Liver (tissue), 9 donors: Measurements from ENCODE around the gene CCDC186. TPM values are rescaled to one million over a fixed set of nuclear protein-coding genes. Genes with fewer than 3 reads are reported as not detected.

Experiments
- DNase-seq: peaks from one replicate; pipeline ENCODE4 v3.0.0-alpha.2; 2017; ENCODE audit warnings: low spot score
- H3K27ac ChIP-seq, 2 donors: one replicate each; pipeline ENCODE4 v1.7.0; 2013; ENCODE audit warnings: inconsistent platforms in 2 of 2, low read length in 2 of 2, control low read depth in 1 of 2, low read depth in 1 of 2, mild to moderate bottlenecking in 1 of 2
- H3K27me3 ChIP-seq, 4 donors: one replicate each; pipeline versions ENCODE4 v1.6.1 to v1.7.0; 2013; ENCODE audit warnings: low read length in 3 of 4, inconsistent platforms in 1 of 4, mild to moderate bottlenecking in 1 of 4, moderate library complexity in 1 of 4; ENCODE audit not compliant: control insufficient read depth in 4 of 4, insufficient read depth in 4 of 4
- H3K36me3 ChIP-seq, 4 donors: one replicate each; pipeline versions ENCODE4 v1.6.1 to v1.7.0; 2013; ENCODE audit warnings: low read length in 3 of 4, mild to moderate bottlenecking in 3 of 4, low read depth in 1 of 4, moderate library complexity in 1 of 4; ENCODE audit not compliant: control insufficient read depth in 4 of 4, insufficient read depth in 3 of 4
- H3K4me1 ChIP-seq, 4 donors: one replicate each; pipeline versions ENCODE4 v1.6.1 to v1.7.0; 2013; ENCODE audit warnings: low read length in 3 of 4, mild to moderate bottlenecking in 3 of 4, moderate library complexity in 1 of 4; ENCODE audit not compliant: control insufficient read depth in 4 of 4, insufficient read depth in 4 of 4
- H3K4me3 ChIP-seq, 3 donors: one replicate each; pipeline versions ENCODE4 v1.6.1 to v1.7.0; 2013; ENCODE audit warnings: low read length in 3 of 3, control low read depth in 1 of 3, low read depth in 1 of 3, mild to moderate bottlenecking in 1 of 3
- H3K9ac ChIP-seq, 2 donors: one replicate each; pipeline ENCODE4 v1.7.0; 2013; ENCODE audit warnings: low read length in 2 of 2, mild to moderate bottlenecking in 2 of 2, moderate library complexity in 2 of 2, control low read depth in 1 of 2, low read depth in 1 of 2
- H3K9me3 ChIP-seq, 4 donors: one replicate each; pipeline versions ENCODE4 v1.6.1 to v1.7.0; 2013; ENCODE audit warnings: low read length in 3 of 4; ENCODE audit not compliant: control insufficient read depth in 4 of 4
- ATF3 ChIP-seq: IDR thresholded peaks from 2 replicates; pipeline ENCODE4 v1.6.1; 2016; ENCODE audit warnings: antibody characterized with exemption
- EGR1 ChIP-seq, 2 donors: IDR thresholded peaks; 2 replicates each; pipeline ENCODE4 v1.6.1; 2016 to 2018; ENCODE audit warnings: antibody characterized with exemption in 2 of 2, low read depth in 2 of 2
- FOXA1 ChIP-seq: IDR thresholded peaks from 2 replicates; pipeline ENCODE4 v1.6.1; 2016; ENCODE audit warnings: antibody characterized with exemption
- FOXA2 ChIP-seq: IDR thresholded peaks from 2 replicates; pipeline ENCODE4 v1.6.1; 2016; ENCODE audit warnings: antibody characterized with exemption
- HNF4A ChIP-seq, 2 donors: conservative IDR thresholded peaks; 2 replicates each; pipeline ENCODE4 v1.6.1; 2016; ENCODE audit warnings: antibody characterized with exemption in 2 of 2, mild to moderate bottlenecking in 2 of 2
- JUND ChIP-seq, 2 donors: IDR thresholded peaks; 2 replicates each; pipeline ENCODE4 v1.6.1; 2016; ENCODE audit warnings: antibody characterized with exemption in 2 of 2
- NR2F2 ChIP-seq: IDR thresholded peaks from 2 replicates; pipeline ENCODE4 v1.6.1; 2016; ENCODE audit warnings: antibody characterized with exemption
- RAD21 ChIP-seq, 2 donors: IDR thresholded peaks; 2 replicates each; pipeline ENCODE4 v1.6.1; 2016; ENCODE audit warnings: antibody characterized with exemption in 2 of 2, mild to moderate bottlenecking in 2 of 2
- RXRA ChIP-seq, 2 donors: IDR thresholded peaks; 2 replicates each; pipeline ENCODE4 v1.6.1; 2017 to 2018; ENCODE audit warnings: antibody characterized with exemption in 2 of 2, mild to moderate bottlenecking in 1 of 2
- SP1 ChIP-seq: IDR thresholded peaks from 2 replicates; pipeline ENCODE4 v1.6.1; 2018; ENCODE audit warnings: antibody characterized with exemption, mild to moderate bottlenecking
- TAF1 ChIP-seq: conservative IDR thresholded peaks from 2 replicates; pipeline ENCODE4 v1.6.1; 2016; ENCODE audit warnings: antibody characterized with exemption, mild to moderate bottlenecking
- WGBS: extraction: QIAGEN DNeasy Blood & Tissue Kit; methylation state at CpG from one replicate; pipeline ENCODE4 v1.1.7; 2013; 5-methylcytosine and 5-hydroxymethylcytosine counted together
- polyA plus RNA-seq, 2 donors: library from polyadenylated mRNA; stranded (reverse) in 1 of 2; unstranded in 1 of 2; fragments of 200-250 nt in 1 of 2; fragments of >200 nt in 1 of 2; fragmentation: Nextera tagmentation in 1 of 2; extraction: Ambion mirVana in 1 of 2; gene quantifications; one replicate each; pipeline versions ENCODE4 v1.2.1 to v1.2.3, GENCODE V29; 2013 to 2015
- total RNA-seq, 2 donors: library from RNA; depleted of rRNA; stranded (reverse); fragments of >200 nt; gene quantifications; one replicate each; pipeline ENCODE4 v1.2.3, GENCODE V29; 2014
- TF ChIP-seq, protein P1 (sequence below): fragments of 150-350 bp; IDR thresholded peaks from 2 replicates; pipeline ENCODE4 v1.5.1; 2017; ENCODE audit warnings: improper control_type of control experiment, low read depth, low read length; ENCODE audit not compliant: missing input control
- TF ChIP-seq, protein P2 (sequence below): IDR thresholded peaks from 2 replicates; pipeline ENCODE4 v1.6.1; 2016; ENCODE audit warnings: antibody characterized with exemption
- TF ChIP-seq, protein P3 (sequence below): IDR thresholded peaks from 2 replicates; pipeline ENCODE4 v1.6.1; 2016; ENCODE audit warnings: antibody characterized with exemption
- donor health status: healthy.
- donor health status: healthy.
- donor health status: healthy.
- donor health status: healthy.
- donor health status: healthy.

The CCDC186 gene
- total and polyA plus RNA-seq, 4 donors = 1.9 to 11.6 (median 6.1) TPM

- Histone ChIP-seq H3K27ac (peak overlapping the region; percentile 90), H3K27me3 (no peaks in the 10 kb centered on the region), H3K36me3 (no peaks in the 10 kb centered on the region), H3K9me3 (peaks cover under 1 to 3% (median 2%) of the 10 kb centered on the region in 4 donors), H3K4me1 (peaks cover 0 to 16% (median 8%) of the 10 kb centered on the region in 4 donors), H3K4me3 (peak overlapping the region; percentile 77 to 89 (median 82)), H3K9ac (peak overlapping the region; percentile 77 to 88)
- no peak for DNase-seq
- no peak for TF ChIP-seq SP1
- TF ChIP-seq JUND (IDR thresholded peaks at IDR 0.05) = no peak
- TF ChIP-seq RAD21 (IDR thresholded peaks at IDR 0.05) = no peak
- TF ChIP-seq, protein P1, sequence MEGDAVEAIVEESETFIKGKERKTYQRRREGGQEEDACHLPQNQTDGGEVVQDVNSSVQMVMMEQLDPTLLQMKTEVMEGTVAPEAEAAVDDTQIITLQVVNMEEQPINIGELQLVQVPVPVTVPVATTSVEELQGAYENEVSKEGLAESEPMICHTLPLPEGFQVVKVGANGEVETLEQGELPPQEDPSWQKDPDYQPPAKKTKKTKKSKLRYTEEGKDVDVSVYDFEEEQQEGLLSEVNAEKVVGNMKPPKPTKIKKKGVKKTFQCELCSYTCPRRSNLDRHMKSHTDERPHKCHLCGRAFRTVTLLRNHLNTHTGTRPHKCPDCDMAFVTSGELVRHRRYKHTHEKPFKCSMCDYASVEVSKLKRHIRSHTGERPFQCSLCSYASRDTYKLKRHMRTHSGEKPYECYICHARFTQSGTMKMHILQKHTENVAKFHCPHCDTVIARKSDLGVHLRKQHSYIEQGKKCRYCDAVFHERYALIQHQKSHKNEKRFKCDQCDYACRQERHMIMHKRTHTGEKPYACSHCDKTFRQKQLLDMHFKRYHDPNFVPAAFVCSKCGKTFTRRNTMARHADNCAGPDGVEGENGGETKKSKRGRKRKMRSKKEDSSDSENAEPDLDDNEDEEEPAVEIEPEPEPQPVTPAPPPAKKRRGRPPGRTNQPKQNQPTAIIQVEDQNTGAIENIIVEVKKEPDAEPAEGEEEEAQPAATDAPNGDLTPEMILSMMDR = no peak
- TF ChIP-seq FOXA2 = no peak
- TF ChIP-seq HNF4A (conservative IDR thresholded peaks at IDR 0.05) = no peak
- TF ChIP-seq NR2F2 = no peak
- TF ChIP-seq, protein P2, sequence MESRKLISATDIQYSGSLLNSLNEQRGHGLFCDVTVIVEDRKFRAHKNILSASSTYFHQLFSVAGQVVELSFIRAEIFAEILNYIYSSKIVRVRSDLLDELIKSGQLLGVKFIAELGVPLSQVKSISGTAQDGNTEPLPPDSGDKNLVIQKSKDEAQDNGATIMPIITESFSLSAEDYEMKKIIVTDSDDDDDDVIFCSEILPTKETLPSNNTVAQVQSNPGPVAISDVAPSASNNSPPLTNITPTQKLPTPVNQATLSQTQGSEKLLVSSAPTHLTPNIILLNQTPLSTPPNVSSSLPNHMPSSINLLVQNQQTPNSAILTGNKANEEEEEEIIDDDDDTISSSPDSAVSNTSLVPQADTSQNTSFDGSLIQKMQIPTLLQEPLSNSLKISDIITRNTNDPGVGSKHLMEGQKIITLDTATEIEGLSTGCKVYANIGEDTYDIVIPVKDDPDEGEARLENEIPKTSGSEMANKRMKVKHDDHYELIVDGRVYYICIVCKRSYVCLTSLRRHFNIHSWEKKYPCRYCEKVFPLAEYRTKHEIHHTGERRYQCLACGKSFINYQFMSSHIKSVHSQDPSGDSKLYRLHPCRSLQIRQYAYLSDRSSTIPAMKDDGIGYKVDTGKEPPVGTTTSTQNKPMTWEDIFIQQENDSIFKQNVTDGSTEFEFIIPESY = no peak
- no peak for TF ChIP-seq FOXA1
- TF ChIP-seq RXRA (IDR thresholded peaks at IDR 0.05) = no peak
- no peak for TF ChIP-seq EGR1 (IDR thresholded peaks at IDR 0.05; ENCODE audit: low read depth in 2 of 2)
- WGBS = under 1% methylated on average over 23 of the region's 23 CpGs
Observed at GRCh38 chr10:114173603-114173920, 441 bp downstream of the CCDC186 start.

- H3K4me3 ChIP-seq = peak overlapping the region; percentile 77 to 89 (median 82)
- H3K27me3 ChIP-seq = no peaks in the 10 kb centered on the region
- H3K4me1 ChIP-seq = peaks cover 0 to 16% (median 8%) of the 10 kb centered on the region in 4 donors
- H3K9me3 ChIP-seq = peaks cover 2 to 6% (median 3%) of the 10 kb centered on the region in 4 donors
- H3K27ac ChIP-seq = peak overlapping the region; percentile 90
- H3K36me3 ChIP-seq = no peaks in the 10 kb centered on the region
- peak overlapping the region; percentile 77 to 88 for H3K9ac ChIP-seq
- 12% methylated on average over 9 of the region's 9 CpGs for WGBS
- TF ChIP-seq TAF1 = no peak
- TF ChIP-seq, protein P3, sequence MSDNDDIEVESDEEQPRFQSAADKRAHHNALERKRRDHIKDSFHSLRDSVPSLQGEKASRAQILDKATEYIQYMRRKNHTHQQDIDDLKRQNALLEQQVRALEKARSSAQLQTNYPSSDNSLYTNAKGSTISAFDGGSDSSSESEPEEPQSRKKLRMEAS = no peak
- TF ChIP-seq ATF3 = no peak
- no peak for TF ChIP-seq NR2F2
- TF ChIP-seq, protein P2 = no peak
- TF ChIP-seq, protein P1 = no peak
- no peak for TF ChIP-seq SP1
- DNase-seq = no peak
Observed at GRCh38 chr10:114172776-114173602, 1.0 kb downstream of the CCDC186 start.
